Heart right ventricle (tissue), 16 donors: ENCODE data around the gene POGK. TPM values are rescaled to one million over a fixed set of nuclear protein-coding genes. Genes with fewer than 3 reads are reported as not detected.
"Not testable (repeated sequence)": the region's sequence is repeated elsewhere in the genome, so short reads cannot be mapped to it uniquely, and the experiment has no call there.

Experiments used
- ATAC-seq, 8 donors: fragments of 200-7000 bp; cut with Tn5 transposase; one replicate each; pipeline ENCODE4 v1.9.1; 2020; ENCODE audit warnings: mild to moderate bottlenecking in 8 of 8, moderate library complexity in 8 of 8, moderate number of reproducible peaks in 1 of 8
- DNase-seq, 2 donors: peaks; one replicate each; pipeline ENCODE4 v3.0.0-alpha.2; 2020
- H3K27ac ChIP-seq, 10 donors: fragments of 200-600 bp; sonication (generic) in 2 of 10; one replicate each; pipeline versions ENCODE4 v1.5.0 to v1.8.0; 2020 to 2022; ENCODE audit warnings: mild to moderate bottlenecking in 3 of 10
- H3K27me3 ChIP-seq, 7 donors: fragments of 200-600 bp; one replicate each; pipeline ENCODE4 v1.8.0; 2021 to 2022; ENCODE audit warnings: mild to moderate bottlenecking in 2 of 7
- H3K36me3 ChIP-seq, 9 donors: fragments of 200-600 bp; sonication (generic) in 1 of 9; one replicate each; pipeline versions ENCODE4 v1.5.0 to v1.8.0; 2020 to 2022; ENCODE audit warnings: mild to moderate bottlenecking in 2 of 9
- H3K4me1 ChIP-seq, 9 donors: fragments of 200-600 bp; sonication (generic) in 1 of 9; one replicate each; pipeline versions ENCODE4 v1.5.0 to v1.8.0; 2020 to 2022; ENCODE audit warnings: mild to moderate bottlenecking in 4 of 9
- H3K4me3 ChIP-seq, 10 donors: fragments of 200-600 bp; sonication (generic) in 2 of 10; one replicate each; pipeline versions ENCODE4 v1.5.0 to v1.8.0; 2020 to 2022; ENCODE audit warnings: mild to moderate bottlenecking in 7 of 10, moderate library complexity in 2 of 10
- H3K9me3 ChIP-seq, 11 donors: fragments of 200-600 bp in 10 of 11; sonication (generic) in 2 of 11; one replicate each; pipeline versions ENCODE4 v1.5.0 to v1.8.0; 2013 to 2022; ENCODE audit warnings: mild to moderate bottlenecking in 2 of 11, control low read depth in 1 of 11, moderate library complexity in 1 of 11
- CTCF ChIP-seq, 9 donors: fragments of 200-600 bp; sonication (generic) in 2 of 9; IDR thresholded peaks; one replicate each; pipeline versions ENCODE4 v1.5.0 to v1.8.0; 2021 to 2022; ENCODE audit warnings: antibody characterized with exemption in 9 of 9, mild to moderate bottlenecking in 5 of 9, moderate library complexity in 1 of 9
- WGBS, 2 donors: extraction: QIAGEN DNeasy Blood & Tissue Kit; methylation state at CpG; one replicate each; pipeline ENCODE4 v1.1.7; 2013; ENCODE audit warnings: inconsistent platforms in 1 of 2; 5-methylcytosine and 5-hydroxymethylcytosine counted together
- intact Hi-C, 10 donors: fragments of 100-400 bp; cut with DNase I; formaldehyde crosslinking; loops; one replicate each; pipeline versions ENCODE4 v1.11.1 to v1.14.2; 2022
- polyA plus RNA-seq, 2 donors: library from polyadenylated mRNA; stranded (reverse); fragments of 200-250 nt; gene quantifications; one replicate each; pipeline ENCODE4 v1.2.3, GENCODE V29; 2013
- total RNA-seq, 10 donors: library from RNA; stranded (reverse); fragmentation: NEBNext Ultra II Directional in 3 of 10; extraction: Animal tissue kit (Norgen Biotek cat#: 25700) in 3 of 10; gene quantifications; one replicate each; pipeline versions ENCODE4 v1.2.1 to v1.2.4, GENCODE V29; 2021 to 2023
- donor health status: Arrhythmogenic right ventricular cardiomyopathy.
- donor health status: ischemic (EF 13 %, LVEDD 7.1; RV severe dilation, severe dysfunction).
- donor health status: healthy with polysubstance abuse.
- donor health status: DM: no; HTN: yes; CAD: no.
- donor health status: DM: no; HTN: no; CAD: no.
- donor health status: ischemic (EF 25% LVEDD 6.9; RV normal size, moderate dysfunction).
- donor health status: ischemic (EF 25% LVEDD 5.7; RV mildly dilated, moderate dysfunction).
- donor health status: healthy.
- donor health status: DM: yes; HTN: yes; CAD: no.
- donor health status: Ischemic cardiomyopathy.
- donor health status: ischemic (EF 35%, LVEDD 5.7; RV mildly dilated, moderate dysfunction).
- donor health status: nonischemic (EF 11% LVEDD 7.7; RV severe dilation, severe dysfunction).
- donor health status: DM: yes; HTN: yes; CAD: no.
- donor health status: PGD.
- donor health status: ischemic (EF 29% LVEDD 5.4; RV normal size, mild dysfunction).
- donor health status: nonischemic (EF 23%, LVEDD 6.1; RV moderate dilation, normal function).

POGK gene
- total and polyA plus RNA-seq, 12 donors = 5.6 to 19.2 (median 13.3) TPM

- WGBS, 2 donors = 54 to 63% methylated on average over 7 of the region's 7 CpGs
- intact Hi-C loops = no loop called here
- Histone ChIP-seq H3K36me3 (no peaks in the 10 kb centered on the region), H3K9me3 (peaks cover 0 to 20% (median 3%) of the 10 kb centered on the region in 11 donors), H3K4me1 (no peaks in the 10 kb centered on the region), H3K4me3 (no peak overlapping the region), H3K27ac (no peak overlapping the region), H3K27me3 (peaks cover 0 to 7% (median 0%) of the 10 kb centered on the region in 7 donors)
- DNase-seq (no peak), ATAC-seq (no peak)
- peak in 2 of 9 donors; percentile 6 to 21 for TF ChIP-seq CTCF (IDR thresholded peaks at IDR 0.05)
These were observed 16.9 kb upstream of the POGK start for GRCh38 chr1:166822385-166822784.

GRCh38 chr1:166827426-166827825 is 11.8 kb upstream of the POGK start:
- Histone ChIP-seq H3K4me3 (no peak overlapping the region), H3K27ac (no peak overlapping the region), H3K36me3 (no peaks in the 10 kb centered on the region), H3K9me3 (peaks cover 0 to 33% (median 22%) of the 10 kb centered on the region in 11 donors), H3K4me1 (no peaks in the 10 kb centered on the region), H3K27me3 (peaks cover 0 to 13% (median 0%) of the 10 kb centered on the region in 7 donors)
- ATAC-seq (no peak), DNase-seq (no peak)
- no peak for TF ChIP-seq CTCF (IDR thresholded peaks at IDR 0.05)
- intact Hi-C loops = no loop called here

DNA sequence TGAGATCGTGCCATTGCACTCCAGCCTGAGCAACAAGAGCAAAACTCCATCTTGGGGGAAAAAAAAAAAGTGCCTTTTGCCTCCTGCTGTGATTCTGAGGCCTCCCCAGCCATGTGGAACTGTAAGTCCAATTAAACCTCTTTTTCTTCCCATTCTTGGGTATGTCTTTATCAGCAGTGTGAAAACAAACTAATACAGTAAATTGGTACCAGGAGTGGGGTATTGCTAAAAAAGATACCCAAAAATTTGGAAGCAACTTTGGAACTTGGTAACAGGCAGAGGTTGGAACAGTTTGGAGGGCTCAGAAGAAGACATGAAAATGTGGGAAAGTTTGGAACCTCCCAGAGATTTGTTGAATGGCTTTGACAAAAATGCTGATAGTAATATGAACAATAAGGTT is 9.5 kb upstream of the POGK start:
- intact Hi-C loops, H3K36me3 ChIP-seq, ATAC-seq, H3K4me3 ChIP-seq, H3K4me1 ChIP-seq, H3K27ac ChIP-seq, DNase-seq: not testable (repeated sequence)
- WGBS, 2 donors = 67 to 68% methylated on average over 1 of the region's 1 CpG
- H3K27me3 ChIP-seq = peaks cover 0 to 12% (median 0%) of the 10 kb centered on the region in 7 donors
- peaks cover 0 to 33% (median 22%) of the 10 kb centered on the region in 11 donors for H3K9me3 ChIP-seq

DNA sequence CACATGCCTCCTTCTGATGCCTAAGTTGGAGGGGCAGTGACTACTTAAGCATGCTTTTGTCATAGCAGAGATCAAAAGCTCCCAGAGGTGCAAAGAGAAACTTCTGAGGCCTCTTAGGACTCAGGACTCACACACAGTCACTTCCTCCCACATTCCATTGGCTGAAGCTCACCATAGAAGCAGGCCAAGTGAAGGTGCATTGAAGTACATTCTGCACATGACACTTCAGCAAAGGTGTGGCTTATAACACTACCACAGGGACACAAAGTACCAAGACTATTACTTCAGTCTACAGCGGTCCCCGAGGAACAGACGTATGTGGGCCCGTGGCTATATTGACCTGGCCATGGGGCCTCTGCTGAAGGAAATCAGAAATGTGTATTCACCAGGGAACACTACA is 2.5 kb upstream of the POGK start:
- WGBS, 2 donors = 98 to 99% methylated on average over 4 of the region's 4 CpGs
- H3K9me3 ChIP-seq = no peaks in the 10 kb centered on the region
- peaks cover 0 to 29% (median 28%) of the 10 kb centered on the region in 9 donors for H3K4me1 ChIP-seq
- no peak overlapping the region for H3K27ac ChIP-seq
- no peak overlapping the region for H3K4me3 ChIP-seq
- TF ChIP-seq CTCF (IDR thresholded peaks at IDR 0.05) = no peak
- intact Hi-C loops = no loop called here
- DNase-seq (no peak), ATAC-seq (no peak)
- H3K27me3 ChIP-seq = peaks cover 0 to 11% (median 0%) of the 10 kb centered on the region in 7 donors
- H3K36me3 ChIP-seq = peaks cover 0 to 9% (median 7%) of the 10 kb centered on the region in 9 donors

- DNase-seq (peak; percentile 43 to 66), ATAC-seq (peak in 2 of 8 donors; percentile 12 to 17)
- intact Hi-C loops = loop anchor here in 5 of 10 donors (1.0 to 5.0 kb wide), 3 partner anchors 37 to 38 kb away; partner anchors contain the start of gene TADA1 (in 5 of the 5)
- H3K4me3 ChIP-seq = peak overlapping the region; percentile 44 to 84 (median 71)
- no peaks in the 10 kb centered on the region for H3K27me3 ChIP-seq
- H3K4me1 ChIP-seq = peaks cover 19 to 59% (median 58%) of the 10 kb centered on the region in 9 donors
- WGBS, 2 donors = 1 to 2% methylated on average over 58 to 80 of the region's 82 CpGs
- peaks cover 0 to 40% (median 23%) of the 10 kb centered on the region in 9 donors for H3K36me3 ChIP-seq
- H3K9me3 ChIP-seq = no peaks in the 10 kb centered on the region
- H3K27ac ChIP-seq = peak overlapping the region; percentile 79 to 95 (median 90)
- TF ChIP-seq CTCF (IDR thresholded peaks at IDR 0.05) = peak in 6 of 9 donors; percentile 8 to 44 (median 33)
These were observed 479 bp downstream of the POGK start for GRCh38 chr1:166839600-166840308.
